OCI-LY1 (cell line): ENCODE measurements around the gene VDAC1.

Experiments used
- H2AFZ ChIP-seq: fragments of 200-600 bp; sonication (generic), shearing (Covaris generic); 2 replicates; pipeline ENCODE4 v1.6.0; 2014; ENCODE audit warnings: antibody characterized with exemption, mild to moderate bottlenecking, low read length
- H3F3A ChIP-seq: fragments of 200-600 bp; sonication (generic), shearing (Covaris generic); 2 replicates; pipeline ENCODE4 v1.6.0; 2014; ENCODE audit warnings: mild to moderate bottlenecking, antibody characterized with exemption, low read length, moderate library complexity; ENCODE audit not compliant: insufficient read depth
- H3K27ac ChIP-seq: fragments of 200-600 bp; sonication (generic); 2 replicates; pipeline ENCODE4 v1.5.1; 2014; ENCODE audit warnings: low read length, mixed run types, mild to moderate bottlenecking, low read depth; ENCODE audit not compliant: poor library complexity, severe bottlenecking
- H3K27me3 ChIP-seq: fragments of 200-600 bp; sonication (generic); 2 replicates; pipeline ENCODE4 v1.6.0; 2014; ENCODE audit warnings: antibody characterized with exemption, mild to moderate bottlenecking, low read length, moderate library complexity; ENCODE audit not compliant: insufficient read depth
- H3K36me3 ChIP-seq: fragments of 200-600 bp; sonication (generic); 2 replicates; pipeline ENCODE4 v1.6.1; 2014; ENCODE audit warnings: mild to moderate bottlenecking, antibody characterized with exemption, low read length, moderate library complexity, mixed read lengths; ENCODE audit not compliant: insufficient read depth
- H3K4me1 ChIP-seq: fragments of 200-600 bp; sonication (generic); 2 replicates; pipeline ENCODE4 v1.5.1; 2014; ENCODE audit warnings: mild to moderate bottlenecking, low read length, moderate library complexity; ENCODE audit not compliant: insufficient read depth, severe bottlenecking
- H3K4me2 ChIP-seq: fragments of 200-600 bp; sonication (generic), shearing (Covaris generic); 2 replicates; pipeline ENCODE4 v1.6.1; 2014; ENCODE audit warnings: low read length
- H3K4me3 ChIP-seq: fragments of 200-600 bp; sonication (generic); 2 replicates; pipeline ENCODE4 v1.5.1; 2014; ENCODE audit warnings: low read length, low read depth, mild to moderate bottlenecking, mixed read lengths; ENCODE audit not compliant: poor library complexity, severe bottlenecking
- H3K79me2 ChIP-seq: fragments of 200-600 bp; shearing (Covaris generic); 2 replicates; pipeline ENCODE4 v1.6.1; 2016; ENCODE audit warnings: mixed run types, low read length, mixed read lengths; ENCODE audit not compliant: insufficient read depth
- H3K9ac ChIP-seq: fragments of 200-600 bp; sonication (generic), shearing (Covaris generic); 2 replicates; pipeline ENCODE4 v1.6.1; 2014; ENCODE audit warnings: mild to moderate bottlenecking, low read length, mixed read lengths
- H3K9me2 ChIP-seq: fragments of 200-600 bp; sonication (generic), shearing (Covaris generic); 2 replicates; pipeline ENCODE4 v1.6.1; 2014; ENCODE audit warnings: low read depth, mild to moderate bottlenecking, low read length, mixed read lengths
- H3K9me3 ChIP-seq: fragments of 200-600 bp; shearing (Covaris generic); 2 replicates; pipeline ENCODE4 v1.6.1; 2014; ENCODE audit warnings: low read length, mixed read lengths
- H4K20me1 ChIP-seq: fragments of 200-600 bp; sonication (generic), shearing (Covaris generic); 2 replicates; pipeline ENCODE4 v1.6.0; 2016; ENCODE audit warnings: mild to moderate bottlenecking, low read length; ENCODE audit not compliant: insufficient read depth
- EZH2 ChIP-seq: fragments of 200-600 bp; sonication (generic), shearing (Covaris generic); IDR thresholded peaks from 2 replicates; pipeline ENCODE4 v1.8.0; 2017; ENCODE audit warnings: borderline replicate concordance, mixed run types, mild to moderate bottlenecking, antibody characterized with exemption, low read length, moderate library complexity, mixed read lengths
- TF ChIP-seq, protein P1 (sequence below): fragments of 200-600 bp; sonication (generic), shearing (Covaris generic); IDR thresholded peaks from 2 replicates; pipeline ENCODE4 v1.5.1; 2017; ENCODE audit warnings: mild to moderate bottlenecking, antibody characterized with exemption, low read length, moderate library complexity, mixed read lengths

Gene VDAC1

DNA sequence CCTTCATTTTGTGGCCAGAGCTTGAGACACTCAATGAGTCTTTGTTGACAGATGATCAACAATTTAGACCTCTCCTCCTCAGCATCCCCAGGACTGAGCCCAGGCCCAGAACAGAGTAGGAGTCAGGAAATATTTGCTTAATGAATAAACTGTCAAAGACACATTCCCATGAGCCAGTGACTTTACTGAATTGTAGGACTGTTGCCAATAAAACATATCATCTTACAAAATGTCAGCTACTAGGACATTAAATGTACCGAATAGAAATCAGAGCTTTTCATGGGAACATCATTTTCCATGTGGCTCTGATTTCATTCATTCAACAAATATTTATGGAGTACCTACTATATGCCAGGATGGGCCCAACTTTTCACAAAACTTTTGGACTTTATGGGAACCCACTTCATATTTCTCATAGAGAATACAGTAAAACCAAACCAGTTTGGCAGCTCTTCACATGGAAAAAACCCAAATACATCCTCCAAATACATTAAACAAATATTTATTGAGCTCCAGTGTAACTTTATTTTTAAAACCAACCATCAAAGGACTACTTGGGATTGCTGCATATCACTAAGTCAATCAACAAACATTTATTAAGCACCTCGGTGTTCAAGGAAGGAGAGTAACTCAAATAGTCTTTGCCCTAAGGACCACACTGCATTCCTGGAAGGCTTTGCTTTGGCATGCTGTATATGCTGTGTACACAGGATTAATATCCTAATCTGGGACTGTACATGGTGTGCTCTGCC, 11.4 kb downstream of the VDAC1 start:
- 0 out of 2 replicates have a peak, but pooled peaks cover 4% of the 10 kb centered on the region for H3F3A ChIP-seq
- no peaks in the 10 kb centered on the region for H4K20me1 ChIP-seq
- H3K4me3 ChIP-seq, result peak overlapping the region; percentile 14
- H3K27me3 ChIP-seq, result no peaks in the 10 kb centered on the region
- no peaks in the 10 kb centered on the region for H3K9me2 ChIP-seq
- peak overlapping the region; percentile 63 for H3K27ac ChIP-seq
- H3K4me1 ChIP-seq, result peaks cover 77% of the 10 kb centered on the region
- peaks cover 34% of the 10 kb centered on the region for H3K36me3 ChIP-seq
- peak overlapping the region; percentile 59; the same call in 1 of the 2 replicates for H3K4me2 ChIP-seq
- H2AFZ ChIP-seq, result no peak overlapping the region
- peaks cover 54% of the 10 kb centered on the region for H3K79me2 ChIP-seq
- TF ChIP-seq, protein P1, sequence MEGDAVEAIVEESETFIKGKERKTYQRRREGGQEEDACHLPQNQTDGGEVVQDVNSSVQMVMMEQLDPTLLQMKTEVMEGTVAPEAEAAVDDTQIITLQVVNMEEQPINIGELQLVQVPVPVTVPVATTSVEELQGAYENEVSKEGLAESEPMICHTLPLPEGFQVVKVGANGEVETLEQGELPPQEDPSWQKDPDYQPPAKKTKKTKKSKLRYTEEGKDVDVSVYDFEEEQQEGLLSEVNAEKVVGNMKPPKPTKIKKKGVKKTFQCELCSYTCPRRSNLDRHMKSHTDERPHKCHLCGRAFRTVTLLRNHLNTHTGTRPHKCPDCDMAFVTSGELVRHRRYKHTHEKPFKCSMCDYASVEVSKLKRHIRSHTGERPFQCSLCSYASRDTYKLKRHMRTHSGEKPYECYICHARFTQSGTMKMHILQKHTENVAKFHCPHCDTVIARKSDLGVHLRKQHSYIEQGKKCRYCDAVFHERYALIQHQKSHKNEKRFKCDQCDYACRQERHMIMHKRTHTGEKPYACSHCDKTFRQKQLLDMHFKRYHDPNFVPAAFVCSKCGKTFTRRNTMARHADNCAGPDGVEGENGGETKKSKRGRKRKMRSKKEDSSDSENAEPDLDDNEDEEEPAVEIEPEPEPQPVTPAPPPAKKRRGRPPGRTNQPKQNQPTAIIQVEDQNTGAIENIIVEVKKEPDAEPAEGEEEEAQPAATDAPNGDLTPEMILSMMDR, result no peak
- no peak for TF ChIP-seq EZH2
- no peak overlapping the region; the same call in 1 of the 2 replicates for H3K9ac ChIP-seq
- H3K9me3 ChIP-seq, result no peaks in the 10 kb centered on the region

GRCh38 chr5:133992429-133993155, 12.2 kb downstream of the VDAC1 start:
- peaks cover 74% of the 10 kb centered on the region for H3K4me1 ChIP-seq
- 0 out of 2 replicates have a peak, but pooled peaks cover 4% of the 10 kb centered on the region for H3F3A ChIP-seq
- H3K79me2 ChIP-seq, result peaks cover 49% of the 10 kb centered on the region
- no peaks in the 10 kb centered on the region for H3K9me2 ChIP-seq
- TF ChIP-seq EZH2, result no peak
- TF ChIP-seq, protein P1, result no peak
- H3K4me3 ChIP-seq, result peak overlapping the region; percentile 21
- H3K36me3 ChIP-seq, result peaks cover 38% of the 10 kb centered on the region
- H3K27me3 ChIP-seq, result no peaks in the 10 kb centered on the region
- H4K20me1 ChIP-seq, result no peaks in the 10 kb centered on the region
- H3K9ac ChIP-seq, result no peak overlapping the region; the same call in 1 of the 2 replicates
- peak overlapping the region; percentile 59 for H3K4me2 ChIP-seq
- H3K27ac ChIP-seq, result peak overlapping the region; percentile 63
- no peaks in the 10 kb centered on the region for H3K9me3 ChIP-seq
- H2AFZ ChIP-seq, result no peak overlapping the region

- Histone ChIP-seq H3K4me3 (no peak overlapping the region), H3K36me3 (peaks cover 51% of the 10 kb centered on the region), H3K9ac (peak overlapping the region; percentile 38; the same call in 1 of the 2 replicates), H3K27ac (peak overlapping the region; percentile 89), H3K79me2 (peaks cover 39% of the 10 kb centered on the region), H3K27me3 (no peaks in the 10 kb centered on the region), H3F3A (0 out of 2 replicates have a peak, but pooled peaks cover 4% of the 10 kb centered on the region), H3K4me1 (peaks cover 67% of the 10 kb centered on the region), H2AFZ (no peak overlapping the region), H3K9me3 (no peaks in the 10 kb centered on the region), H3K9me2 (no peaks in the 10 kb centered on the region), H3K4me2 (peak overlapping the region; percentile 38; the same call in 1 of the 2 replicates), H4K20me1 (no peaks in the 10 kb centered on the region)
- no peak for TF ChIP-seq EZH2
- TF ChIP-seq, protein P1, result no peak
Measured at GRCh38 chr5:133991171-133991910, 13.4 kb downstream of the VDAC1 start.
